Measurements from ENCODE around the gene LRRFIP1. TPM values are rescaled to one million over a fixed set of nuclear protein-coding genes. Genes with fewer than 3 reads are reported as not detected.
"Not testable (repeated sequence)": the region's sequence is repeated elsewhere in the genome, so short reads cannot be mapped to it uniquely, and the experiment has no call there.

LRRFIP1 gene
- total and polyA plus RNA-seq, 7 donors, result 42.3 to 108 (median 91.9) TPM

GRCh38 chr2:237746302-237747080 lies 119.1 kb downstream of the LRRFIP1 start:
- intact Hi-C loops (cut with DNase I), result loop anchor here (5.0 to 10.0 kb wide), 4 partner anchors 144 to 234 kb away; partner anchors contain the start of gene RAB17 (in 1 of the 2)
- Histone ChIP-seq H3K4me3 (no peak overlapping the region), H3K36me3 (ENCODE audit: insufficient read depth in 1 of 2, low read depth in 1 of 2) (peaks cover 6 to 57% of the 10 kb centered on the region in 2 donors), H3K4me1 (peaks cover 32% of the 10 kb centered on the region), H3K27ac (no peak overlapping the region), H3K27me3 (ENCODE audit: insufficient read depth in 3 of 3, low read length in 2 of 3) (no peaks in the 10 kb centered on the region), H3K9me3 (no peaks in the 10 kb centered on the region)
- DNase-seq (no peak), ATAC-seq (no peak)
- TF ChIP-seq CTCF (IDR thresholded peaks at IDR 0.05), result no peak
- 88 to 89% (median 89%) methylated on average over 15 of the region's 15 CpGs for WGBS, 3 donors

GRCh38 chr2:237747189-237747588 lies 119.8 kb downstream of the LRRFIP1 start:
- TF ChIP-seq CTCF (IDR thresholded peaks at IDR 0.05), result no peak
- 87 to 92% (median 91%) methylated on average over 9 of the region's 9 CpGs for WGBS, 3 donors
- Histone ChIP-seq H3K4me3 (no peak overlapping the region), H3K4me1 (peaks cover 28% of the 10 kb centered on the region), H3K27me3 (ENCODE audit: insufficient read depth in 3 of 3, low read length in 2 of 3) (no peaks in the 10 kb centered on the region), H3K36me3 (ENCODE audit: insufficient read depth in 1 of 2, low read depth in 1 of 2) (peaks cover 10 to 64% of the 10 kb centered on the region in 2 donors), H3K9me3 (no peaks in the 10 kb centered on the region), H3K27ac (no peak overlapping the region)
- ATAC-seq, result no peak
- no peak for DNase-seq
- intact Hi-C loops (cut with DNase I), result loop anchor here (5.0 to 10.0 kb wide), 4 partner anchors 145 to 235 kb away; partner anchors contain the start of gene RAB17 (in 1 of the 2)

GRCh38 chr2:237749002-237749401 lies 121.6 kb downstream of the LRRFIP1 start:
- Histone ChIP-seq H3K4me1 (peaks cover 12% of the 10 kb centered on the region), H3K4me3 (no peak overlapping the region), H3K27me3 (ENCODE audit: insufficient read depth in 3 of 3, low read length in 2 of 3) (no peaks in the 10 kb centered on the region), H3K36me3 (ENCODE audit: insufficient read depth in 1 of 2, low read depth in 1 of 2) (peaks cover 13 to 82% of the 10 kb centered on the region in 2 donors), H3K9me3 (no peaks in the 10 kb centered on the region), H3K27ac (no peak overlapping the region)
- DNase-seq (no peak), ATAC-seq (no peak)
- WGBS, 3 donors, result 89 to 91% (median 90%) methylated on average over 11 of the region's 11 CpGs
- intact Hi-C loops (cut with DNase I), result loop anchor here (5.0 to 10.0 kb wide), 4 partner anchors 147 to 237 kb away; partner anchors contain the start of gene RAB17 (in 1 of the 2)
- no peak for TF ChIP-seq CTCF (IDR thresholded peaks at IDR 0.05)

GRCh38 chr2:237749961-237750360 lies 122.6 kb downstream of the LRRFIP1 start:
- 22 to 41% (median 35%) methylated on average over 2 of the region's 2 CpGs for WGBS, 3 donors
- intact Hi-C loops (cut with DNase I), result loop anchor here (5.0 to 10.0 kb wide), 4 partner anchors 148 to 238 kb away; partner anchors contain the start of gene RAB17 (in 1 of the 2)
- Histone ChIP-seq H3K36me3 (ENCODE audit: insufficient read depth in 1 of 2, low read depth in 1 of 2) (peaks cover 13 to 89% of the 10 kb centered on the region in 2 donors), H3K27ac (no peak overlapping the region), H3K9me3 (no peaks in the 10 kb centered on the region), H3K27me3 (ENCODE audit: insufficient read depth in 3 of 3, low read length in 2 of 3) (no peaks in the 10 kb centered on the region), H3K4me3 (no peak overlapping the region), H3K4me1 (peaks cover 14% of the 10 kb centered on the region)
- DNase-seq (no peak), ATAC-seq (no peak)
- no peak for TF ChIP-seq CTCF (IDR thresholded peaks at IDR 0.05)

GRCh38 chr2:237750441-237750840 lies 123.1 kb downstream of the LRRFIP1 start:
- Histone ChIP-seq H3K4me1 (peaks cover 16% of the 10 kb centered on the region), H3K36me3 (ENCODE audit: insufficient read depth in 1 of 2, low read depth in 1 of 2) (peaks cover 13 to 94% of the 10 kb centered on the region in 2 donors)
- H3K9me3 ChIP-seq; DNase-seq; H3K27me3 ChIP-seq (ENCODE audit: insufficient read depth in 3 of 3, low read length in 2 of 3); H3K4me3 ChIP-seq; H3K27ac ChIP-seq; intact Hi-C loops (cut with DNase I); ATAC-seq: not testable (repeated sequence)
- WGBS, 3 donors, result 79 to 82% (median 81%) methylated on average over 15 of the region's 15 CpGs

All from psoas muscle (tissue), 8 donors.